GM23248 (cell line): ENCODE data around the gene CFAP299.

ENCODE experiments used
- EZH2 ChIP-seq: fragments of 200-600 bp; sonication (generic); IDR thresholded peaks from 2 replicates; pipeline ENCODE4 v1.6.1; 2018; ENCODE audit warnings: antibody characterized with exemption, mild to moderate bottlenecking; ENCODE audit not compliant: insufficient read depth, poor library complexity, severe bottlenecking
- EZH2phosphoT487 ChIP-seq: fragments of 200-600 bp; sonication (generic); IDR thresholded peaks from 2 replicates; pipeline ENCODE4 v1.6.1; 2018; ENCODE audit warnings: antibody characterized with exemption, moderate library complexity, mild to moderate bottlenecking, low read depth; ENCODE audit not compliant: insufficient read depth

GRCh38 chr4:80459918-80460473, 124.5 kb downstream of the CFAP299 start:
- TF ChIP-seq EZH2: no peak
- TF ChIP-seq EZH2phosphoT487: no peak
